HFFc6 (cell line): ENCODE results near the gene PLCB3. TPM values are rescaled to one million over a fixed set of nuclear protein-coding genes. Genes with fewer than 3 reads are reported as not detected.

Experiments used
- DNase-seq: peaks from one replicate; pipeline ENCODE4 v3.0.0-alpha.2; 2018
- H3K27ac Mint-ChIP-seq: 2 replicates; pipeline ENCODE4 v1.8.0; 2020; ENCODE audit warnings: mild to moderate bottlenecking, mixed read lengths
- H3K27me3 Mint-ChIP-seq: 2 replicates; pipeline ENCODE4 v1.8.0; 2021; ENCODE audit warnings: mild to moderate bottlenecking, moderate library complexity, mixed read lengths; ENCODE audit not compliant: insufficient read depth
- H3K36me3 Mint-ChIP-seq: 2 replicates; pipeline ENCODE4 v1.8.0; 2021; ENCODE audit warnings: low read depth, mixed read lengths
- H3K4me1 Mint-ChIP-seq: 2 replicates; pipeline ENCODE4 v1.8.0; 2020; ENCODE audit warnings: low read depth, mixed read lengths
- H3K4me3 Mint-ChIP-seq: 2 replicates; pipeline ENCODE4 v1.8.0; 2020; ENCODE audit warnings: mild to moderate bottlenecking, moderate library complexity, mixed read lengths
- H3K9me3 Mint-ChIP-seq: 2 replicates; pipeline ENCODE4 v1.8.0; 2020; ENCODE audit warnings: mild to moderate bottlenecking, mixed read lengths
- total RNA-seq, 6 experiments: library from RNA; stranded (reverse); fragmentation: NEBNext Ultra II Directional; extraction: Animal tissue kit (Norgen Biotek cat#: 25700); gene quantifications; 2 replicates in 1 of 6; 3 replicates in 5 of 6; pipeline ENCODE4 v1.2.3, GENCODE V29; 2021
- TF ChIP-seq, protein P1 (sequence below): fragments of 200-600 bp; sonication (generic); IDR thresholded peaks from 2 replicates; pipeline ENCODE4 v1.5.0; 2021; ENCODE audit warnings: antibody characterized with exemption, mild to moderate bottlenecking

Gene PLCB3
- total RNA-seq, 6 experiments from 2014 or later, result 48.1 to 58.0 (median 51.8) TPM

DNA sequence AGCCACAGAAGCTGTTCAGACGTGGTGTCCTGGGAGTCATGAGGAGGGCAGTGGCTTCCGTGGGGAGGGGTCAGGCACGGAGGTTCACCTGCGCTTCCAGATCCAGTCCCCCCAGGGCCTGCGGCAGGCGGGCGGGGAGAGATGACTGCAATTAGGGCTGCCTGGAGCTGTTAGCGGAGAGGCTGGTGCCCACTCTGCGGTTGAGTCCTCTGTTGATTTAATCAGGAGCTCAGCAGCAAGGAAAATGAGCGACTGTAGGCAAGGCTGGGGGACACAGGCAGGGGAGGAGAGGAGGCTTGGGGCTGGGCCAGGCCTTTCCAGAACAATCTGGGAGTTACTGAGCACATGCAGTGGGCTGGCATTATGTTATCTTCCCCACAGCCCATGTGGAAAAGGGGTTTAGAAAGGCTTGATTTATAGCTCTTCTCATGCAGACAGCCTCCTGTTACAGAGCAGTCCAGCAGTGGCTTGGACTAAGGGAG lies 13.1 kb downstream of the PLCB3 start:
- TF ChIP-seq, protein P1, sequence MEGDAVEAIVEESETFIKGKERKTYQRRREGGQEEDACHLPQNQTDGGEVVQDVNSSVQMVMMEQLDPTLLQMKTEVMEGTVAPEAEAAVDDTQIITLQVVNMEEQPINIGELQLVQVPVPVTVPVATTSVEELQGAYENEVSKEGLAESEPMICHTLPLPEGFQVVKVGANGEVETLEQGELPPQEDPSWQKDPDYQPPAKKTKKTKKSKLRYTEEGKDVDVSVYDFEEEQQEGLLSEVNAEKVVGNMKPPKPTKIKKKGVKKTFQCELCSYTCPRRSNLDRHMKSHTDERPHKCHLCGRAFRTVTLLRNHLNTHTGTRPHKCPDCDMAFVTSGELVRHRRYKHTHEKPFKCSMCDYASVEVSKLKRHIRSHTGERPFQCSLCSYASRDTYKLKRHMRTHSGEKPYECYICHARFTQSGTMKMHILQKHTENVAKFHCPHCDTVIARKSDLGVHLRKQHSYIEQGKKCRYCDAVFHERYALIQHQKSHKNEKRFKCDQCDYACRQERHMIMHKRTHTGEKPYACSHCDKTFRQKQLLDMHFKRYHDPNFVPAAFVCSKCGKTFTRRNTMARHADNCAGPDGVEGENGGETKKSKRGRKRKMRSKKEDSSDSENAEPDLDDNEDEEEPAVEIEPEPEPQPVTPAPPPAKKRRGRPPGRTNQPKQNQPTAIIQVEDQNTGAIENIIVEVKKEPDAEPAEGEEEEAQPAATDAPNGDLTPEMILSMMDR, result no peak
- no peaks in the 10 kb centered on the region for H3K9me3 Mint-ChIP-seq
- DNase-seq, result no peak
- H3K4me1 Mint-ChIP-seq, result peaks cover 40% of the 10 kb centered on the region
- no peak overlapping the region for H3K27ac Mint-ChIP-seq
- H3K27me3 Mint-ChIP-seq, result peaks cover 12% of the 10 kb centered on the region
- no peak overlapping the region for H3K4me3 Mint-ChIP-seq
- peaks cover 39% of the 10 kb centered on the region for H3K36me3 Mint-ChIP-seq

DNA sequence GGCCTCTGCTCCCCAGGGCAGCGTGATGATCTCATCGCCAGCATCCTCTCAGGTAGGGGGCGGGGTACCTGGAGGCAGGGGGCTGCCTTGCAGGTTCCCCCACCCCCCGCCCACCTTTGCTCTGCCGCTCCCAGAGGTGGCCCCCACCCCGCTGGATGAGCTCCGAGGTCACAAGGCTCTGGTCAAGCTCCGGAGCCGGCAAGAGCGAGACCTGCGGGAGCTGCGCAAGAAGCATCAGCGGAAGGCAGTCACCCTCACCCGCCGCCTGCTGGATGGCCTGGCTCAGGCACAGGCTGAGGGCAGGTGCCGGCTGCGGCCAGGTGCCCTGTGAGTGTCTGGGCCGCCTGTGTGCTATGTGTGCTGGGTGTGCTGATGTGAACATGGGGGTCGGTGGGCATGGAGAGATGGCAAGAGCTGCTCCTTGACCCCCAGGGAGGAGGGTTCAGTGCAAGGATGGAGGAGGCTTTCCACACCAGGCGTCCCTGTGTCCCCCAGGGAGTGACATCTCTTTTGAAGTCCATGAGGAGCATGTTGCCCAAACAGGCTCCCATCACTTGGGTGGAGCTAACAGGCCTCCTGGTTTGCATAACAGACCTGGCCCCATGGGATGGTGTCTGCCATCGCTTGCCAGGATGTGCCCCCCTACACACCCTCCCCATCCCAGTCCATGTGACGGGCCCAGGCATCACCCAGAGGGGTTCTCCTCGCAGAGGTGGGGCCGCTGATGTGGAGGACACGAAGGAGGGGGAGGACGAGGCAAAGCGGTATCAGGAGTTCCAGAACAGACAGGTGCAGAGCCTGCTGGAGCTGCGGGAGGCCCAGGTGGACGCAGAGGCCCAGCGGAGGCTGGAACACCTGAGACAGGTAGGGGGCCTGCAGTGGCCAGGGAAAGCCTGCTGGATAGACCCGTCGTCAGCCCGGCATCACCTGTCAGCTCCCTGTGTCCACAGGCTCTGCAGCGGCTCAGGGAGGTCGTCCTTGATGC lies 14.1 kb downstream of the PLCB3 start:
- Mint-ChIP-seq H3K4me1 (peaks cover 46% of the 10 kb centered on the region), H3K9me3 (no peaks in the 10 kb centered on the region), H3K27me3 (peaks cover 16% of the 10 kb centered on the region), H3K4me3 (no peak overlapping the region), H3K36me3 (peaks cover 34% of the 10 kb centered on the region), H3K27ac (no peak overlapping the region; the same call in 1 of the 2 replicates)
- TF ChIP-seq, protein P1, result no peak
- DNase-seq, result no peak

DNA sequence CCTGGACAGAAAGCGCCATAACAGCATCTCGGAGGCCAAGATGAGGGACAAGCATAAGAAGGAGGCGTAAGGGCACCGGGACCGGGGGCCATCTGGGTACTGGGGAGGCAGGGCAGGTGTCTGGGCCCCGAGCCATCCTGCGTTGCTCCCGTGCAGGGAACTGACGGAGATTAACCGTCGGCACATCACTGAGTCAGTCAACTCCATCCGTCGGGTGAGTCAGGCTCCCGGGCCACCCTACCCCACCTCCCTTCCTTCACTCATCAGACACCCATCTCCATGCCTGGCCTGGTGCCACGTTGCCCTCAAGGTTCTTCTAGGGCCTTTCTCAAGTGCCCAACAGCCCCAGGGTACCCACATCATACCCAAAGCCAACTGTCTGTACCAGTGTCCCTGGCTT lies 15.0 kb downstream of the PLCB3 start:
- no peak overlapping the region for H3K4me3 Mint-ChIP-seq
- TF ChIP-seq, protein P1, result no peak
- peaks cover 34% of the 10 kb centered on the region for H3K36me3 Mint-ChIP-seq
- peaks cover 47% of the 10 kb centered on the region for H3K4me1 Mint-ChIP-seq
- no peak for DNase-seq
- peaks cover 16% of the 10 kb centered on the region for H3K27me3 Mint-ChIP-seq
- H3K9me3 Mint-ChIP-seq, result no peaks in the 10 kb centered on the region
- H3K27ac Mint-ChIP-seq, result peak overlapping the region; percentile 72

DNA sequence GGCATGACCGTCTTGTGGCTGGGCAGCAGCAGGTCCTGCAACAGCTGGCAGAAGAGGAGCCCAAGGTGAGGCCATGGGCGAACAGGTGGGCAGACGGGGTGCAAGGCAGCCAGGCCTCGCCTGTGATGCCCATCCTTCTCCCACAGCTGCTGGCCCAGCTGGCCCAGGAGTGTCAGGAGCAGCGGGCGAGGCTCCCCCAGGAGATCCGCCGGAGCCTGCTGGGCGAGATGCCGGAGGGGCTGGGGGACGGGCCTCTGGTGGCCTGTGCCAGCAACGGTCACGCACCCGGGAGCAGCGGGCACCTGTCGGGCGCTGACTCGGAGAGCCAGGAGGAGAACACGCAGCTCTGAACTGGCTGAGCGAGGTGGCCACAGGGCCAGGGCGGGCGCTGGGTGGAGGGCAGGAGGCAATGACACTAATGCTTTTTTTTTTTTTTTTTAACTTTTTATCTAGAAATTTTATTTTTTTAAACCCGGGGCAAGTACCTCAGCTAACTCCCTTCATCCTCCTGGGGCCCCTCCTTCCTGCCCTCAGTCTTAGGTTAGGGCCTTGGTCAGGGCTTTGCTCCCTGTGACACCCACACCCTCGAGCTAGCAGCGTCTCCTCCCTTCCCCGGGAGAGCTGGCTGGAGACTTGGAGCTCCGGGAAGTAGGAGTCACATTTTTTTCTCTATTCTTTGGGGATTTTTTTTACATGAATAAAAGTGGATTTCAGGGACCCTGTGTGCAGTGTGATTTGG lies 16.0 kb downstream of the PLCB3 start:
- Mint-ChIP-seq H3K4me1 (peaks cover 55% of the 10 kb centered on the region), H3K4me3 (peak overlapping the region; percentile 96; the same call in 1 of the 2 replicates), H3K36me3 (peaks cover 28% of the 10 kb centered on the region), H3K27ac (peak overlapping the region; percentile 99), H3K27me3 (peaks cover 14% of the 10 kb centered on the region), H3K9me3 (no peaks in the 10 kb centered on the region)
- TF ChIP-seq, protein P1, result no peak
- no peak for DNase-seq

DNA sequence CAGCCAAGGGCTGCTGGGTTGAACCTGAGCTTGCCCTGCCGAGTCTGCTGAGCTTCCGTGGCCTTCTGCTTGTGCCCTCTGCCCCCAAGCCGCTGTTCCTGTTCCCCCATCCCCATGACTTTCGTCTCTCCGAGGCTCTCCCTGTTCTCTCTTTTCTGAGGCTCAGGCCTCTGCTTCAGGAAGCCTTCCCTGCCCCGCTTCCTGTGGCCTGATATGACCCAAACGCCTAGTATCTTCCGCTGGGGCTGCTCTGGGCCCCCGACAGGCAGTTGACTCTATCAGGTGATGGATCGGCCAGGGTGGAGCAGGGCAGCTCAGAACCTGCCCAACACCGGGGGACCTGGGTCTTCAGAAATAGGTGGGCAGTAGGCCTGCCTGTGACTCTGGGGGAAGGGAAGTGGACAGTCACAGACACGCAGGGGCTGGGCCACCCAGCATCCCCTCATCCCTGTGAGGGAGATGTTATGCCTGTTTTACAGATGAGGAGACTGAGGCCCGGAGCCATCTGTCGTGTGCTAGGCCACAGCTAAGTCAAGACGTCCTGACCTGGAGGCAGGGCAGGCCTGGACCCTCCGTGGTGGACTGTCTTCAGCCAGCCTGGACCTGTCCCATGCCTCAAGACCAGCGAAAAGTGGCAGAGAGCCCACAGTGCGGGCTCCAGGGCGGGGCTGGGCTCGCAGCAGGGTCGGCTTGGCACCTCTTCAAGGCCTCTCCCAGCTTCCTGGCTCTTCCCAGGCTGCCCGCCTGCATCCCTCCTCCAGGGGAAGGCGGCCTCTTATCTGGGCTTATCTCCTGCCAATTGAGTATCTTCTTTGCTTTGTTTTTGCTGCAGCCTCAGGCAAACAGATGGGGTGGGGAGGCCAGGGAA lies 16.9 kb downstream of the PLCB3 start:
- H3K36me3 Mint-ChIP-seq, result peaks cover 21% of the 10 kb centered on the region
- H3K4me3 Mint-ChIP-seq, result peak overlapping the region; percentile 96
- DNase-seq, result peak; percentile 82
- H3K27ac Mint-ChIP-seq, result peak overlapping the region; percentile 99
- no peaks in the 10 kb centered on the region for H3K9me3 Mint-ChIP-seq
- H3K27me3 Mint-ChIP-seq, result peaks cover 14% of the 10 kb centered on the region
- peaks cover 50% of the 10 kb centered on the region for H3K4me1 Mint-ChIP-seq
- TF ChIP-seq, protein P1, result no peak
